Astrocyte (in vitro differentiated cells and primary cell): ENCODE results near the gene ZHX3. TPM values are rescaled to one million over a fixed set of nuclear protein-coding genes. Genes with fewer than 3 reads are reported as not detected.

ENCODE experiments used
- DNase-seq: peaks from one replicate; pipeline ENCODE4 v3.0.0-alpha.2; 2010; ENCODE audit warnings: low read depth
- FAIRE-seq: peaks from 2 replicates; lab custom pipeline; 2011; peaks lifted over from hg19 to GRCh38; lab: Jason Lieb, UNC
- H2AFZ ChIP-seq: 2 replicates; pipeline ENCODE4 v1.6.0; 2012; ENCODE audit warnings: low read depth, low read length, inconsistent platforms
- H3K27ac ChIP-seq: 2 replicates; pipeline ENCODE4 v1.5.1; 2011; ENCODE audit warnings: low read depth, low read length, inconsistent platforms
- H3K27me3 ChIP-seq: 2 replicates; pipeline ENCODE4 v1.6.0; 2011; ENCODE audit warnings: low read length, inconsistent platforms; ENCODE audit not compliant: insufficient read depth
- H3K36me3 ChIP-seq: 2 replicates; pipeline ENCODE4 v1.5.1; 2011; ENCODE audit warnings: low read length, inconsistent platforms; ENCODE audit not compliant: insufficient read depth
- H3K4me1 ChIP-seq: 2 replicates; pipeline ENCODE4 v1.5.1; 2011; ENCODE audit warnings: low read length, inconsistent platforms; ENCODE audit not compliant: insufficient read depth
- H3K4me2 ChIP-seq: 2 replicates; pipeline ENCODE4 v1.6.0; 2012; ENCODE audit warnings: low read length, inconsistent platforms
- H3K4me3 ChIP-seq: 2 replicates; pipeline ENCODE4 v1.5.1; 2011; ENCODE audit warnings: low read depth, mild to moderate bottlenecking, low read length, inconsistent platforms; ENCODE audit not compliant: insufficient read depth
- H3K79me2 ChIP-seq: 2 replicates; pipeline ENCODE4 v1.6.0; 2012; ENCODE audit warnings: mild to moderate bottlenecking, low read length, inconsistent platforms; ENCODE audit not compliant: insufficient read depth
- H3K9ac ChIP-seq: 2 replicates; pipeline ENCODE4 v1.6.0; 2012; ENCODE audit warnings: mild to moderate bottlenecking, low read length, inconsistent platforms
- H3K9me3 ChIP-seq: 2 replicates; pipeline ENCODE4 v1.5.1; 2012; ENCODE audit warnings: low read depth, mild to moderate bottlenecking, low read length, inconsistent platforms; ENCODE audit not compliant: insufficient read depth
- H4K20me1 ChIP-seq: 2 replicates; pipeline ENCODE4 v1.6.0; 2012; ENCODE audit warnings: low read length, inconsistent platforms; ENCODE audit not compliant: insufficient read depth
- H3K27ac Mint-ChIP-seq: one replicate; pipeline ENCODE4 v1.8.0; 2021; ENCODE audit warnings: mild to moderate bottlenecking, mixed read lengths; ENCODE audit not compliant: unreplicated experiment
- H3K27me3 Mint-ChIP-seq: one replicate; pipeline ENCODE4 v1.8.0; 2021; ENCODE audit warnings: low read depth, mixed read lengths; ENCODE audit not compliant: unreplicated experiment
- H3K36me3 Mint-ChIP-seq: one replicate; pipeline ENCODE4 v1.8.0; 2021; ENCODE audit warnings: low read depth, mixed read lengths; ENCODE audit not compliant: unreplicated experiment
- H3K4me1 Mint-ChIP-seq: one replicate; pipeline ENCODE4 v1.8.0; 2021; ENCODE audit warnings: low read depth, mixed read lengths; ENCODE audit not compliant: unreplicated experiment
- H3K4me3 Mint-ChIP-seq: one replicate; pipeline ENCODE4 v1.8.0; 2021; ENCODE audit warnings: mild to moderate bottlenecking, moderate library complexity, mixed read lengths; ENCODE audit not compliant: unreplicated experiment
- H3K9me3 Mint-ChIP-seq: one replicate; pipeline ENCODE4 v1.8.0; 2021; ENCODE audit warnings: mild to moderate bottlenecking, mixed read lengths; ENCODE audit not compliant: unreplicated experiment
- CTCF ChIP-seq: IDR thresholded peaks from 2 replicates; pipeline ENCODE4 v1.5.1; 2011; ENCODE audit warnings: low read depth, mild to moderate bottlenecking, inconsistent platforms, low read length, moderate library complexity; ENCODE audit not compliant: insufficient read depth
- EZH2 ChIP-seq: IDR thresholded peaks from 2 replicates; pipeline ENCODE4 v1.6.1; 2012; ENCODE audit warnings: mild to moderate bottlenecking, low read length, inconsistent platforms; ENCODE audit not compliant: insufficient read depth
- total RNA-seq: library from RNA; stranded (reverse); gene quantifications from 2 replicates; pipeline ENCODE4 v1.2.1, GENCODE V29; 2021

The ZHX3 gene
- total RNA-seq, 1 donor from 2014 or later, result 41.6 TPM

- peaks cover 4% of the 10 kb centered on the region for H3K36me3 ChIP-seq
- H3K27me3 ChIP-seq, result no peaks in the 10 kb centered on the region
- H3K9me3 ChIP-seq, result no peaks in the 10 kb centered on the region
- Mint-ChIP-seq H3K4me3 (no peak overlapping the region), H3K27ac (no peak overlapping the region), H3K27me3 (no peaks in the 10 kb centered on the region), H3K9me3 (peaks cover 3% of the 10 kb centered on the region), H3K4me1 (no peaks in the 10 kb centered on the region), H3K36me3 (peaks cover 16% of the 10 kb centered on the region)
- TF ChIP-seq EZH2 (no peak), CTCF (no peak)
- no peak overlapping the region for H3K4me3 ChIP-seq
- no peak for DNase-seq
- H3K9ac ChIP-seq, result no peak overlapping the region
- no peak overlapping the region for H3K27ac ChIP-seq
- no peak overlapping the region for H3K4me2 ChIP-seq
- H3K4me1 ChIP-seq, result no peaks in the 10 kb centered on the region
- no peaks in the 10 kb centered on the region for H3K79me2 ChIP-seq
- no peak overlapping the region for H2AFZ ChIP-seq
- FAIRE-seq, result no peak
- H4K20me1 ChIP-seq, result peaks cover 32% of the 10 kb centered on the region
These were observed 119.1 kb downstream of the ZHX3 start for GRCh38 chr20:41198443-41198842.

GRCh38 chr20:41196653-41197225 lies 120.8 kb downstream of the ZHX3 start:
- H3K79me2 ChIP-seq, result no peaks in the 10 kb centered on the region
- peaks cover 5% of the 10 kb centered on the region for H3K9me3 ChIP-seq
- H3K4me3 Mint-ChIP-seq, result no peak overlapping the region
- peaks cover 15% of the 10 kb centered on the region for H4K20me1 ChIP-seq
- H3K9ac ChIP-seq, result no peak overlapping the region
- no peaks in the 10 kb centered on the region for H3K27me3 Mint-ChIP-seq
- H3K4me1 Mint-ChIP-seq, result no peaks in the 10 kb centered on the region
- peaks cover 14% of the 10 kb centered on the region for H3K36me3 Mint-ChIP-seq
- no peaks in the 10 kb centered on the region for H3K27me3 ChIP-seq
- H3K9me3 Mint-ChIP-seq, result peaks cover 3% of the 10 kb centered on the region
- no peak overlapping the region for H3K27ac ChIP-seq
- DNase-seq (no peak), FAIRE-seq (no peak)
- no peak overlapping the region for H3K4me2 ChIP-seq
- H3K4me1 ChIP-seq, result no peaks in the 10 kb centered on the region
- no peak overlapping the region for H3K4me3 ChIP-seq
- no peak overlapping the region for H2AFZ ChIP-seq
- no peak overlapping the region for H3K27ac Mint-ChIP-seq
- peaks cover 3% of the 10 kb centered on the region for H3K36me3 ChIP-seq
- TF ChIP-seq CTCF, result no peak
- no peak for TF ChIP-seq EZH2

GRCh38 chr20:41192575-41192974 lies 125.0 kb downstream of the ZHX3 start:
- H3K4me3 Mint-ChIP-seq, result no peak overlapping the region
- no peaks in the 10 kb centered on the region for H3K79me2 ChIP-seq
- H3K9me3 ChIP-seq, result peaks cover 5% of the 10 kb centered on the region
- H3K9ac ChIP-seq, result no peak overlapping the region
- H3K36me3 Mint-ChIP-seq, result peaks cover 19% of the 10 kb centered on the region
- peaks cover 15% of the 10 kb centered on the region for H3K9me3 Mint-ChIP-seq
- H3K36me3 ChIP-seq, result no peaks in the 10 kb centered on the region
- no peak overlapping the region for H3K4me2 ChIP-seq
- H3K27me3 Mint-ChIP-seq, result no peaks in the 10 kb centered on the region
- DNase-seq (no peak), FAIRE-seq (no peak)
- H2AFZ ChIP-seq, result no peak overlapping the region
- peaks cover 4% of the 10 kb centered on the region for H4K20me1 ChIP-seq
- no peaks in the 10 kb centered on the region for H3K4me1 Mint-ChIP-seq
- no peak overlapping the region for H3K4me3 ChIP-seq
- no peak for TF ChIP-seq EZH2
- no peak for TF ChIP-seq CTCF
- H3K27ac Mint-ChIP-seq, result no peak overlapping the region
- no peaks in the 10 kb centered on the region for H3K4me1 ChIP-seq
- H3K27ac ChIP-seq, result no peak overlapping the region
- no peaks in the 10 kb centered on the region for H3K27me3 ChIP-seq
